Measurements from ENCODE around the gene P2RX1.

- no peak for TF ChIP-seq USF2 (IDR thresholded peaks at IDR 0.05; ENCODE audit: low read depth, low read length)
- TF ChIP-seq CEBPB (IDR thresholded peaks at IDR 0.05; ENCODE audit: low read depth, low read length): no peak
- no peak for TF ChIP-seq CTCF (conservative IDR thresholded peaks at IDR 0.05; ENCODE audit: low read depth, low read length)
Measured at GRCh38 chr17:3865176-3865575, 51.1 kb downstream of the P2RX1 start.
